GM21619 (cell line): ENCODE measurements around the gene KCNN3.
"Not testable (repeated sequence)": the region's sequence is repeated elsewhere in the genome, so short reads cannot be mapped to it uniquely, and the experiment has no call there.

ENCODE experiments used
- ATAC-seq: cut with Tn5 transposase; IDR thresholded peaks from one replicate; pipeline ENCODE4 v1.9.1; 2021; ENCODE audit not compliant: unreplicated experiment

The KCNN3 gene

DNA sequence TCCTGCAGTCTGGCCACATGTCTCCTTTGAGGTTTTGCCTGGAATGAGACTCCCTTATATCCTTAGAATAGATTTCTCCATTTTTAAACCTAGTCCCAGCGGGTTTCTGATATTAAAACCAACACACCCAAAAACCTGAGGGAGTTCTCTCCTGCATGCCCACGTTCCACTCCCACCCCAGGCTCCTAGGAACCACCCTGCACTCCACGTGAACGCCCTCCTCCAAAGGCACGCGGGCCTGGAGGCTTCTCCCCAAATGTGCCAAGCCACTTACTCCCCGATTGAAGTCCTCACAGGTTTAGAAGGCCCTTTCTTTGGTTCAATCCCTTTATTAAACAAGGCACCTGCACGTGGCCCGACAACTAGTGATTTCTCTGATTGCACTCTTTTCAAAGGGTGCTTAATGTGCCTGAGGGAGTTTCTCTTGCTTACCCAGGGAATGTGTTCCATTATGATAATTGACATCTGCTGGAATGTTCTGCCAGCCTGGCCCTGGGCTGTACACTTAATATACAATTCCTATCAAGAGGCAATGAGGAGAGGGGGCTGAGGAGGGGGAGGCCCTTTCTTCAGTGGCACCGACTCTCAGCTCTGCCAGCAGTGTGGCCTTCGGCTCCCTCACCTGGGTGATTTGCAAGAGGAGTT lies 157.8 kb downstream of the KCNN3 start:
- no peak for ATAC-seq

DNA sequence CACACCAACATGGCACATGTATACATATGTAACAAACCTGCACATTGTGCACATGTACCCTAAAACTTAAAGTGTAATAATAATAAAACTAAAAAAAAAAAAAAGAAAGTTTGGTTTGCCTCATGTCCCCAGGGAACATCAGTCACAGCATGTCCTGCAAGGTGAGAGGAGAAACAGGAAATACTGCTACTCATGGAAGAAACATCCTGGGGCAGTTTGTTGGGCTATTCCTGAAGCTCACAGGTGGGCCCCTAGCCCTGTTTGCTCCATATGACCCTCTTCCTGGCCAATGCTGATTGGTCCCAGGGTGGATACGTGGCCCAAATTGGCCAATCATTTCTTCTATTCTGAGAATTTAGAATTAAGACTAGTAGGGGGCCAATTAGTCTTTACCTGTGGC lies 158.7 kb downstream of the KCNN3 start:
- no peak for ATAC-seq

DNA sequence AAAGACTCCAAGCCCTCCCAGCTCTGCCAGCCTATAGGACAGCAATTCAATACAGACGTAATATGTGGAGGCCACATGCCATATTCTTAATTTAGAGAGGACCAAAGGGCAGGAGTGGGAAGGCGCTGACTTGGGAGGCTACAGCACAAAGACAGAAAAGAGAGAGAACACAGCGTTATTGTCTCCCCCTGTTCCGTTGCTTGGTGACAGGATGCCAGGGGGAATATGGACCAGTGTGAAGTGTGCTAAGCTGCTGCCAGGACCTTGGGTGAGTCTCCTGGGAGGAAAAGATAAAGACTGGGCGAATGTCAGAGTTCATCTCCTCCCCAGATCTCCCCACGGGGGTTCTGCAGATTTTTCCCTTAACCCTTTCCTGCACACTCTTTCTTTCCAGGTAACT lies 160.0 kb downstream of the KCNN3 start:
- ATAC-seq, result no peak

GRCh38 chr1:154707901-154708463 lies 162.1 kb downstream of the KCNN3 start:
- ATAC-seq, result no peak

DNA sequence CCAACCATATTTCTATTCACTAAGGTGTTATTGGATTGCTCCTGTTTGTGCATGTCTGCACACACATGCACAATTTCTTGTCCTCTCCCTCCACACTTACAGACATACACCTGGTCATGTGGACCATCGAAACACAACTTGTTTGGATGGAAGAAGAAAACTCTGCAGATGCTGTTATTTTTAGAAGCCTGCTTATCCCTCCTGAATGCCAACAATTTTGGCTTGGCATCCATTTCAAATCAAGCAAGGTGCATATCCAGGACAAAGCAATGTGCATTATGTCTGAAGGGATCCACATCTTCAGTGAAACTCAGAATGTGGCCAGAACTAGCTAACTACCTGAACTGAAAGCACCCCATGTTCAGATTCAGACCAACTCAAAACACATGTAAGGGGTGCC lies 163.2 kb downstream of the KCNN3 start:
- ATAC-seq, result no peak

- no peak for ATAC-seq
Measured at GRCh38 chr1:154705544-154705943, 164.5 kb downstream of the KCNN3 start.

- ATAC-seq, result no peak
Measured at GRCh38 chr1:154703170-154703569, 166.9 kb downstream of the KCNN3 start.

DNA sequence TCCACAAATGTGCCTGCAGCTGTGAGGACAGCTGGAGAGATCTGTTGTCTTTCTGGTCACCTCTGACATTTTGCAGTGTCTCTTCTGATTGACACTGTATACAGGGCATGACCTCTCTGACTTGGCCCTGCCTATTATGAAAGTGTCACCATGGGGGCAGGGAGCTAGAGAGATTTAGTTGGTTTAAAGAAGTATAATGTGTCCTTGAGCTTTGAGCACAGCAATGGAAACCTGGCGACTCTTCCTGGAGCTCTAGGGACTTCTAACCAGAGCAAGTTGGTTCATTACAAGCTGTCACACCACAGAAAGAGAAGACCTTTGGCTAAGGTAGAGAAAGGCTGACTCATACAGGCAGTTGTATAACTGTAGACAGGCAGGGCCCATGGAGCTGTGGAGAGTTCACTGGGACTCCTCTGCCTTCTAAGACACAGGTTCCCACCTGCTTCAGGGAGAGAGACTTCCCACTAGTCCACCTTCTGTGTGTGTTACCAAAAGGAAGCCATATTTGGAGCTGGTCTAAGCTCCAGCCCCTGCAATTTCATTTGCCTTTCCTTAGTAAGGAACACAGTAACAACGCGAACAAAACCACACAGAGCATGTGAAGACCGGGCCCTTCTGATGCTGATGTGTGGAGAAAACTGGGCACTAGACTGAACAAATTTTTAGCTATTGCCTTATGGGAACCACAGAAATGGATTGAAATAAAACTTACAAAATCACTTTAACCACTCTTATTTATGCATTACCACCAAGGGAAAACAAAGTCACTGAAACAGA lies 171.6 kb downstream of the KCNN3 start:
- no peak for ATAC-seq

GRCh38 chr1:154697710-154698109 lies 172.4 kb downstream of the KCNN3 start:
- no peak for ATAC-seq

DNA sequence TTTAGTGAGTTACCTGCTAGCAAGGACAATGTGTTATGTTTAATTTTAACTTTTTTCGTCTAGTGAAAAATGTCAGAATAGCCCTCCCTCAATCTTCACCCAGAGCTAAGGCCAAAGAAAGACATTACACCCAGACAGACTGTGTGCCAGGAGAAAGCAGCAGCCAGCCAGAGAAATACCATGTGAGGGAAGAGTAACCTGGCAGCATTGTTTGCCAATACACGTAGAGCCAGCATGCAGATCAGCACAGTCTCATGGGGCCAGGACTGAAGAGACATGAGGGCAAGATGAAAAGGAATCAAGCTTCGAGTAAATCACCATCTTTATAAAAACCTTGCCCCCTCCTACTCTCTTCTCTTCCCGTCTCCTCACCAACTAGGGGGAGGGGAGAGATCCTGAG lies 173.6 kb downstream of the KCNN3 start:
- no peak for ATAC-seq

GRCh38 chr1:154695985-154696384 lies 174.1 kb downstream of the KCNN3 start:
- ATAC-seq, result no peak

- ATAC-seq, result no peak
Measured at GRCh38 chr1:154694995-154695394, 175.1 kb downstream of the KCNN3 start.

- ATAC-seq, result no peak
Measured at GRCh38 chr1:154689083-154689482, 181.0 kb downstream of the KCNN3 start.

DNA sequence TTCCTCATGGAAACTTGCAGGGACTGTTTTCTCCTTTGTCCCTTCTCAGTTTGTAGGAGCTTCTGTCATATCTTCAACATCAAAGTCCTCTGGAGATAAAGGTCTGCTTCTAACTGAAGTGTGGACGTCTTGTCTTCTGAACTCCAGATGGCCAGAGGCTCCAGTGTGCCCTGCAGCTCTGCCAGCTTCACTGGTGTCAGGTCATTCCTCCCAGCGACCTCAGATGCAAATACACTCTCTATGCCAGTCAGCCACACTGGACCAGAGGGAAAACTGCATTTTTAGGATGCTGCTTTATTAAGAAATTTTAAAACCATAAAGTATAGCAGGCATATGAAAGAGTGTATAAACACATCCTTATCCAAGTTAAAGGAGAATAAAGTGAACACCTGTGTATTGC lies 183.6 kb downstream of the KCNN3 start:
- ATAC-seq, result no peak

DNA sequence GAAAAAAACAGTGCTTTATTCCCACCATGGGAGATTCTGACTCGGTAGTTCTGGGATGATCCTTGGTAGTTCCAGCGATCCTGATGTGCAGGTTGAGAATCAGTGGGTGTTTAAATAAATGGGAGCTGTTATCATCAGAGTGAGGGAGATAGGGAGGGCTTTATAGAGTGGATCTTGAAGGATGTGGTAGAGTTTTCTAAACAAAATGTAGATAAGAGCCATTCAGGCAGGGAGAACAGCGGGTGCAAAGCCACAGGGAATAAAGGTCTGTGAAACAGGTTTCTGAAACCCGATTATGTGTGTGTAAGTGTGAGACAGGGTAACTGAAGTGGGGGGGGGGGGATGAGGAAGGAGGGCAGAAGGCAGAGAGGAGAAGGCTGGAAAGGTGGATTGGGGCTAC lies 186.3 kb downstream of the KCNN3 start:
- ATAC-seq, result no peak

DNA sequence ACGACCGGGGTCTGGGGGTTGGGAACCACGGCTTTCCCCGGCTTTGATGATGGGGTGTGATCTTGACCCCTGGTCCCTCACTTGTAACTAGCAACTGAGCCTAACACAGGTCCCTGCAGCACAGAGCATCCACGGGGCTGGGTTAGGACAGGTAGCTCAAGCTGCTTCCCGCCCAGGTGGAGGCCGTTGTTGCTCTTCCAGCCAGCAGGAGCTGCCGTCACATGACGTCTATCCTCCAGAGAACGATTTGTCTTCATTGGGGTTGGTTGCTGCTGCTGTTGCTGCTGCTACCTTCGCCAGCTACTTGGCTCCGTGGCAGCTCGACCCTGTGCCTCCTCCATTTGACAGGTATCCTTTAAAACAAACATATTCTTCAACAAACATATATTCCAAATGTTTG lies 187.8 kb downstream of the KCNN3 start:
- ATAC-seq, result no peak

GRCh38 chr1:154677844-154678243 lies 192.2 kb downstream of the KCNN3 start:
- not testable (repeated sequence) for ATAC-seq

DNA sequence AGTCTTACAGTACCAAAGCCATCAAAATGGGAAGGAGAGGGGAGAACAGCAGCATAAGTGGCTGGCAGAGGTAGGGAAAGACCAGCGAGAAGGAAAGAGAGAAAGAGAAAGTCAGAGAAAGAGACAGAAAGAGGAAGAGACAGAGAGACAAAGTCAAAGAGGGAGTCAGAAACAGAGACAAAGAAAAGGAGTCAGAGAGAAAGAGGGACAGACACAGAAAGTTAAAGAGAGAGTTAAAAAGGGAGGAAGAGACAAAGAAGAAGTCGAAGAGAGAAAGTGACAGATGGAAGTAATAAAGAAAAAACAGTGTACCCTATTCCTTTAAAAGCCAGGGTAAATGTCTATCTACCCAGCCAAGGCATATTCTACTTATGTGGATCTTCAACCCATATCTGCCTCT lies 193.2 kb downstream of the KCNN3 start:
- ATAC-seq, result not testable (repeated sequence)

DNA sequence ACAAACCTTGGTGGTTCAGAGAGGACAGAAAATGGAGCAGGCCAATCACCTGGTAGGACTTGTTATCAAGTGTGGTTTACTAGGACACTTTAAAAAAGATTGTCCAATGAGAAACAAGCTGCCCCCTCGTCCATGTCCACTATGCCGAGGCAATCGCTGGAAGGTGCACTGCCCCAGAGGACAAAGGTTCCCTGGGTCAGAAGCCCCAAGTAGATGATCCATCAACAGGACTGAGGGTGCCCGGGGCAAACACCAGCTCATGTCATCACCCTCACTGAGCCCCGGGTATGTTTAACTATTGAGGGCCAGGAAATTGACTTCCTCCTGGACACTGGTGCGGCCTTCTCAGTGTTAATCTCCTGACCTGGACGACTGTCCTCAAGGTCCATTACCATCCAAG lies 195.6 kb downstream of the KCNN3 start:
- ATAC-seq, result not testable (repeated sequence)

GRCh38 chr1:154672245-154672644 lies 197.8 kb downstream of the KCNN3 start:
- ATAC-seq, result not testable (repeated sequence)

- not testable (repeated sequence) for ATAC-seq
Measured at GRCh38 chr1:154671412-154671811, 198.7 kb downstream of the KCNN3 start.
